ENCODE measurements around the gene CPPED1.

Gene CPPED1

DNA sequence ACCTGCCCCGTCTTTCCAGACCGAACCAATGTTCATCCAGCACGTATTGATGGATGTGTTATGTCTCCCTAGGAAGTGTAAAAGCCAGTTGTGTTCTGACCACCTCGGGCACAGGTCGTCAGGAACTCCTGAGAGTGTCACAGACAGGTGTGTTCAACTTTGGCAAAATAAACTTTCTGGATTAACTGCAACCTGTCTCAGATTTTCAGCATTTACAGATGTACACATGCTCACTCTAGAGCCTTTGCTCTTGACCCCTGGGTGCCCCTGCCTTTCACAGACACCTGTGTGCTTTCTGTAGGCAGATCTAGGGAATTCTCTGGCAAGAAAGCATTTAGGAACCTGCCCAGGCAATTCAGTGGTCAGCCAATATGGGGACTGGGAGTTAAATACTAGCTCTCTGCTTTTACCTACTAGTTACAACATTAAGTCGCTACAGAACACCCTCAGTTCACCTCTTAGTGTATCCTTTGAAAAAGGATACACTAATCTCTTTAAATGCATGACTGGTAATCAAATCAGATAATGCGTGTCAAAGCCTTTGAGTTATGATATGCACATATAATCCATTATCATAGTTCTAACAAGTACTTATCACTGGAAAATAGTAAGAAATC lies 188.9 kb downstream of the CPPED1 start:
- H3K4me1 ChIP-seq (ENCODE audit: control extremely low read depth in 1 of 4, control insufficient read depth in 4 of 4, insufficient read depth in 4 of 4, low read length in 3 of 4): peaks cover 9 to 19% (median 16%) of the 10 kb centered on the region in 4 experiments
- no peak for DNase-seq
- H3K9me3 ChIP-seq (ENCODE audit: control extremely low read depth in 1 of 5, control insufficient read depth in 4 of 5, insufficient read depth in 2 of 5, low read depth in 1 of 5, low read length in 4 of 5): no peaks in the 10 kb centered on the region
- no peak overlapping the region for H3K27ac ChIP-seq (ENCODE audit: insufficient read depth in 1 of 2, low read depth in 1 of 2, low read length in 2 of 2, poor library complexity in 1 of 2, severe bottlenecking in 2 of 2)
- ChIA-PET POLR2A (interaction anchor here (0.6 kb wide), 1 partner anchor 120 kb away, joined by 3 read pairs; no protein-coding TSS in a partner anchor), CTCF (no interaction called here)
- no peak overlapping the region for H3K4me3 ChIP-seq (ENCODE audit: control insufficient read depth in 1 of 7, extremely low read depth in 1 of 7, insufficient read depth in 4 of 7, low read depth in 2 of 7, low read length in 6 of 7)
- H3K27me3 ChIP-seq (replicated peaks in 2 of 5; ENCODE audit: control insufficient read depth in 4 of 5, insufficient read depth in 5 of 5, low read length in 4 of 5): no peaks in the 10 kb centered on the region
- WGBS (ENCODE audit: insufficient coverage): 97% methylated on average over 6 of the region's 7 CpGs
- H3K36me3 ChIP-seq (ENCODE audit: control insufficient read depth in 4 of 4, insufficient read depth in 4 of 4, low read length in 3 of 4): no peaks in the 10 kb centered on the region

DNA sequence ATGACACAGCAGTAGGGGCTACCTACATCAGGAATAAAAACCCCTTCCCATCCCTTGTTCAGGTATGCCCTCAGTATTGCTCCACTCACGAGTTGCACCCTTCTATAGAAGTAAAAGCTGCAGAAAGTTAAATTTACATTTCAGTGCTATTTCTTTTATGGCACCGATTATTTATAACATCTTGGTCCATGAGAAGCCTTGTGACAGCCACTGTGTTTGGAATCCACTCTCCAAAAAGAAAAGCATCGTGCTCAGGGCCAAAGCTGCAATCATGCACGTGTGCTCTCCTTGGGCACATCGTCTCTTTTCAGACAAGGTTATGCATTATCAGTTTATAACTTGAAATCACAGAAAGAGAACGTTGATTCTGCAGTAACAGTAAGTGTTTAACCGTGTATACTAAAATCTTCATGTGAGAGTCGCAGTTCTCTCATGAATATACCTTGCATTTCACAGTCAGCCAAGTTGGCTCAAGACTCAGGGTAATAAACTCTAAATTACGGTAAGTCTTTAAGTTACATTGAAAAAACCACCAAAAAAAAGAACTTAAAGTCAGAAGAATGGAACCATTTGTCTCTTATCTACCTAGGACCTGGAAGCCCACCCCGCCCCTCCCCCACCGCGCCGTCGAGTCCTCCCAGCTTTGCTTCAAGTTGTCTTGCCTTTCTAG lies 189.6 kb downstream of the CPPED1 start:
- CTCF ChIA-PET: no interaction called here
- H3K4me3 ChIP-seq (ENCODE audit: control insufficient read depth in 1 of 7, extremely low read depth in 1 of 7, insufficient read depth in 4 of 7, low read depth in 2 of 7, low read length in 6 of 7): no peak overlapping the region
- DNase-seq: no peak
- peaks cover 9 to 19% (median 16%) of the 10 kb centered on the region in 4 experiments for H3K4me1 ChIP-seq (ENCODE audit: control extremely low read depth in 1 of 4, control insufficient read depth in 4 of 4, insufficient read depth in 4 of 4, low read length in 3 of 4)
- peak overlapping the region; percentile 49 to 73 for H3K27ac ChIP-seq (ENCODE audit: insufficient read depth in 1 of 2, low read depth in 1 of 2, low read length in 2 of 2, poor library complexity in 1 of 2, severe bottlenecking in 2 of 2)
- H3K36me3 ChIP-seq (ENCODE audit: control insufficient read depth in 4 of 4, insufficient read depth in 4 of 4, low read length in 3 of 4): no peaks in the 10 kb centered on the region
- no peaks in the 10 kb centered on the region for H3K27me3 ChIP-seq (replicated peaks in 2 of 5; ENCODE audit: control insufficient read depth in 4 of 5, insufficient read depth in 5 of 5, low read length in 4 of 5)
- no peaks in the 10 kb centered on the region for H3K9me3 ChIP-seq (ENCODE audit: control extremely low read depth in 1 of 5, control insufficient read depth in 4 of 5, insufficient read depth in 2 of 5, low read depth in 1 of 5, low read length in 4 of 5)
- 86% methylated on average over 10 of the region's 14 CpGs for WGBS (ENCODE audit: insufficient coverage)
- POLR2A ChIA-PET: no interaction called here

DNA sequence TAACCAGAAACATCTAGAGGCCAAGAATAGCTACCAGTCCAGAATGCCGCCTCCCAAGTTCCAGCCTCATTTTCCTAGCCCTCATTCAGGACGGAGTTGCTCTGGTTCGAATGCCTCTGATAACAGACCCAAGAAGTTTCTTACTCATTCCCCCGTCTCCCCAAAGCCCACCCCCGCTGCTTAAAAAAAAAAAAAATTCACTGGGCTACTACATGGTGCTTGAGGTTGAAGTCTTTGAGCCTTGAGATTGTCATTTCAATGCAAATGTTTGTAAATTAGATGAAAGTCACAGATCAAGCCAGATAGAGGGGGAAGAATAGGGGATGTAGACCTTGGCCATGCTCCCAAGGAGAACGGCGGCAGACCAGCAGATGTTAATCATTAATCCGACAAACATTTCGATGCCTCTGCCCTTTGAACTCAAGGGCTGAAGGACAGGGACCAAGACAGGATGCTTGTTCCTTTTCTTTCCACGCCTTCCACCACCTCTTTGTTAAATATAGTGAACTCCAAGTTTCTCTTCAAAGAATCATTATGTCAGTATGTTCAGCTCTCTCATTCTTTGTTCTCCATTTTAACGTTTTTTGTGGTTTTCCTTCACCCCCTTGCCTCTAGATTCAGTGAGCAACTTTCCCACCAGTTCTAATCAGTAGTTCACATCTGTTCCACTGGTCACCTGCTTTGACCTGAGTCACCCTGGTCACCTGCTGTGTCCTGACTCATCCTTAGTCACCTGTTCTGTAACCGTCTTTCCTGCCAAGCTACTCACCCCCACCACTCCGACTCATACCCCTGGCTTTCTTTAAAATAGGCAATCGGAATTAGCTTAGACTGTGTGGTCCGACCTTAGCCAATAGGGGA lies 190.3 kb downstream of the CPPED1 start:
- Histone ChIP-seq H3K9me3 (ENCODE audit: control extremely low read depth in 1 of 5, control insufficient read depth in 4 of 5, insufficient read depth in 2 of 5, low read depth in 1 of 5, low read length in 4 of 5) (peaks cover 0 to 4% (median 0%) of the 10 kb centered on the region in 5 experiments), H3K4me1 (ENCODE audit: control extremely low read depth in 1 of 4, control insufficient read depth in 4 of 4, insufficient read depth in 4 of 4, low read length in 3 of 4) (peaks cover 9 to 19% (median 16%) of the 10 kb centered on the region in 4 experiments), H3K27me3 (replicated peaks in 2 of 5; ENCODE audit: control insufficient read depth in 4 of 5, insufficient read depth in 5 of 5, low read length in 4 of 5) (no peaks in the 10 kb centered on the region), H3K4me3 (ENCODE audit: control insufficient read depth in 1 of 7, extremely low read depth in 1 of 7, insufficient read depth in 4 of 7, low read depth in 2 of 7, low read length in 6 of 7) (peak overlapping the region in 1 of 7 experiments; percentile 11), H3K27ac (ENCODE audit: insufficient read depth in 1 of 2, low read depth in 1 of 2, low read length in 2 of 2, poor library complexity in 1 of 2, severe bottlenecking in 2 of 2) (peak overlapping the region; percentile 79 to 90), H3K36me3 (ENCODE audit: control insufficient read depth in 4 of 4, insufficient read depth in 4 of 4, low read length in 3 of 4) (no peaks in the 10 kb centered on the region)
- ChIA-PET CTCF (no interaction called here), POLR2A (no interaction called here)
- DNase-seq: peak; percentile 84 to 99 (median 96)
- WGBS (ENCODE audit: insufficient coverage): 18% methylated on average over 10 of the region's 15 CpGs

DNA sequence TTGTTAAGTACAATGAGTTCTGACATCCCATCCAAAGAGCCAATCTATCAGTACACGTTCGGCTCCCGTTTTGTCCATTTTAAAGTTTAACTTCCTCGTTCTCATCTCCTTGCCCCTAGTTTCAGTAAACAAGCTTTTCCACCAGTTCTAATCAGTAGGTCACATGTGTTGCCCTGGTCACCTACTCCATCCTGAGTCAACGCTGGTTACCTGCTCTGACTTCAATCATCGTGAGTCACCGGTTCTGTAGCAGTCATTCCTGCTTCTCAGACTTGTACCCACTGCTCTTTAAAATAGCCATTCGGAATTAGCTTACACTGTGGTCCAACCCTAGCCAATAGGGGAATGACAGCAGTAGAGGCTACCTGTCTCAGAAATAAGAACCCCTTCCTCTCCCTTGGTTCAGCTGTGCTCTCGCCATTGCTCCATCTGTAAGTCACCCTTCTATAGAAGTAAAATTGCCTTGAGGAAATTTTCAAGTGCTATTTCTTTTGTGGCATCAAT lies 191.0 kb downstream of the CPPED1 start:
- peak overlapping the region in 1 of 2 experiments; percentile 90 for H3K27ac ChIP-seq (ENCODE audit: insufficient read depth in 1 of 2, low read depth in 1 of 2, low read length in 2 of 2, poor library complexity in 1 of 2, severe bottlenecking in 2 of 2)
- peaks cover 0 to 4% (median 0%) of the 10 kb centered on the region in 5 experiments for H3K9me3 ChIP-seq (ENCODE audit: control extremely low read depth in 1 of 5, control insufficient read depth in 4 of 5, insufficient read depth in 2 of 5, low read depth in 1 of 5, low read length in 4 of 5)
- WGBS (ENCODE audit: insufficient coverage): 61% methylated on average over 8 of the region's 9 CpGs
- peak overlapping the region in 1 of 7 experiments; percentile 11 for H3K4me3 ChIP-seq (ENCODE audit: control insufficient read depth in 1 of 7, extremely low read depth in 1 of 7, insufficient read depth in 4 of 7, low read depth in 2 of 7, low read length in 6 of 7)
- no peaks in the 10 kb centered on the region for H3K27me3 ChIP-seq (replicated peaks in 2 of 5; ENCODE audit: control insufficient read depth in 4 of 5, insufficient read depth in 5 of 5, low read length in 4 of 5)
- no peaks in the 10 kb centered on the region for H3K36me3 ChIP-seq (ENCODE audit: control insufficient read depth in 4 of 4, insufficient read depth in 4 of 4, low read length in 3 of 4)
- peaks cover 9 to 19% (median 16%) of the 10 kb centered on the region in 4 experiments for H3K4me1 ChIP-seq (ENCODE audit: control extremely low read depth in 1 of 4, control insufficient read depth in 4 of 4, insufficient read depth in 4 of 4, low read length in 3 of 4)
- CTCF ChIA-PET: no interaction called here
- peak; percentile 16 to 85 (median 56) for DNase-seq
- POLR2A ChIA-PET: no interaction called here

DNA sequence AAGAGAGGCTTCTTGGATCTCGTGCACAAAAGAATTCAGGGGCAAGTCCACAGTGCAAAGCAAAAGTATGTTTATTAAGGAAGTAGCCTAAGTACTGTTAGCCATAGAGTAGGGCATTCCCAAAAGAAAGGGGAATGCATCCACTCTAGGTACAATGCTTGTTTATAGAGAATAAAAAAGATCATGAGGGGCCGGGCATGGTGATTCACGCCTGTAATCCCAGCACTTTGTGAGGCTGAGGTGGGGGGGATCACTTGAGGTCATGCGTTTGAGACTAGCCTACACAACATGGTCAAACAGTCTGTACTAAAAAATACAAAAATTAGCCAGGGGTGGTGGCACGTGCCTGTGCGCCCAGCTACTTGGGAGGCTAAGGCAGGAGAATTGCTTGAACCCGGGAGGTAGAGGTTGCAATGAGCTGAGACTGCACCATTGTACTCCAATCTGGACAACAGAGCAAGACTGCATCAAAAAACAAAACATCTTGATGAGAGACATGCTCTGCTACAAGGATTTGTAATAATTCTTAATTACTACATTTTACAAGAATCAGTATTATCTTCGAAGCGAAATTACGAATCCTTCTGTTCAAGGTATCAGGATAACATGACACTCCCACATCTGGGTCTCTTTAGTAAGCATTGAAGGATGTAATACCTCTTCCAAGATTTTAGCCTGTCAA lies 191.6 kb downstream of the CPPED1 start:
- Histone ChIP-seq H3K4me1 (ENCODE audit: control extremely low read depth in 1 of 4, control insufficient read depth in 4 of 4, insufficient read depth in 4 of 4, low read length in 3 of 4) (peaks cover 9 to 19% (median 16%) of the 10 kb centered on the region in 4 experiments), H3K36me3 (ENCODE audit: control insufficient read depth in 4 of 4, insufficient read depth in 4 of 4, low read length in 3 of 4) (no peaks in the 10 kb centered on the region), H3K9me3 (ENCODE audit: control extremely low read depth in 1 of 5, control insufficient read depth in 4 of 5, insufficient read depth in 2 of 5, low read depth in 1 of 5, low read length in 4 of 5) (peaks cover 0 to 4% (median 0%) of the 10 kb centered on the region in 5 experiments), H3K27me3 (replicated peaks in 2 of 5; ENCODE audit: control insufficient read depth in 4 of 5, insufficient read depth in 5 of 5, low read length in 4 of 5) (no peaks in the 10 kb centered on the region), H3K4me3 (ENCODE audit: control insufficient read depth in 1 of 7, extremely low read depth in 1 of 7, insufficient read depth in 4 of 7, low read depth in 2 of 7, low read length in 6 of 7) (no peak overlapping the region), H3K27ac (ENCODE audit: insufficient read depth in 1 of 2, low read depth in 1 of 2, low read length in 2 of 2, poor library complexity in 1 of 2, severe bottlenecking in 2 of 2) (peak overlapping the region in 1 of 2 experiments; percentile 90)
- WGBS (ENCODE audit: insufficient coverage): 100% methylated on average over 7 of the region's 10 CpGs
- ChIA-PET POLR2A (no interaction called here), CTCF (no interaction called here)
- DNase-seq: no peak

DNA sequence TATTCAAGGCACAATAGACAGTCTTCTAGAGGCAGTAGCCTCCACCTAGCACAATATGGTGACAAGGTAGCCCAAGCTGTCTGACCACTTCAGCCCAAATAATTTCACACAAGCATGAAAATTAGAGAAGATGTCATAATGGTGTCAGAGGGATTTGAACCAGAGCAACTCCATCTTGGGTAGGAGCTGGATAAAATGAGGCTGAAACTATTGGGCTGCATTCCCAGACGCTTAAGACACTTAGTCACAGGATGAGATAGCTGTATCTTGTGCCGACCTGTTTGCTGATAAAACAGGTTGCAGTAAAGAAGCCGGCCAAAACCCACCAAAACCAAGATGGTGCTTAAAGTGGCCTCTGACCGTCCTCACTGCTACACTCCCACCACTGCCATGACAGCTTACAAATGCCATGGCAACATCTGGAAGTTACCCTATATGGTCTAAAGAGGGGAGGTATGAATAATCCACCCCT lies 192.6 kb downstream of the CPPED1 start:
- Histone ChIP-seq H3K4me3 (ENCODE audit: control insufficient read depth in 1 of 7, extremely low read depth in 1 of 7, insufficient read depth in 4 of 7, low read depth in 2 of 7, low read length in 6 of 7) (no peak overlapping the region), H3K36me3 (ENCODE audit: control insufficient read depth in 4 of 4, insufficient read depth in 4 of 4, low read length in 3 of 4) (no peaks in the 10 kb centered on the region), H3K27ac (ENCODE audit: insufficient read depth in 1 of 2, low read depth in 1 of 2, low read length in 2 of 2, poor library complexity in 1 of 2, severe bottlenecking in 2 of 2) (no peak overlapping the region), H3K27me3 (replicated peaks in 2 of 5; ENCODE audit: control insufficient read depth in 4 of 5, insufficient read depth in 5 of 5, low read length in 4 of 5) (no peaks in the 10 kb centered on the region), H3K9me3 (ENCODE audit: control extremely low read depth in 1 of 5, control insufficient read depth in 4 of 5, insufficient read depth in 2 of 5, low read depth in 1 of 5, low read length in 4 of 5) (peaks cover 0 to 6% (median 0%) of the 10 kb centered on the region in 5 experiments), H3K4me1 (ENCODE audit: control extremely low read depth in 1 of 4, control insufficient read depth in 4 of 4, insufficient read depth in 4 of 4, low read length in 3 of 4) (peaks cover 9 to 19% (median 16%) of the 10 kb centered on the region in 4 experiments)
- WGBS (ENCODE audit: insufficient coverage): 94% methylated on average over 4 of the region's 4 CpGs
- ChIA-PET POLR2A (no interaction called here), CTCF (no interaction called here)
- no peak for DNase-seq

Measured in common myeloid progenitor, CD34-positive (primary cell).